Naive thymus-derived CD4-positive, alpha-beta T cell (primary cell): ENCODE data around the gene DRGX. TPM values are rescaled to one million over a fixed set of nuclear protein-coding genes. Genes with fewer than 3 reads are reported as not detected.

Experiments used
- ATAC-seq: fragments of 150-1000 bp; cut with Tn5 transposase; 2 replicates; pipeline ENCODE4 v1.10.0; 2021; ENCODE audit warnings: mild to moderate bottlenecking, moderate library complexity
- CTCF ChIA-PET: fragments of 350-600 bp; sonication (Branson Sonifier 250); formaldehyde crosslinking; loops from one replicate; lab custom pipeline; 2021; ENCODE audit warnings: antibody characterized with exemption; lab: Charles Lee
- POLR2A ChIA-PET: fragments of 350-600 bp; sonication (Branson Sonifier 250); formaldehyde crosslinking; loops from one replicate; lab custom pipeline; 2021; ENCODE audit warnings: antibody characterized with exemption, inconsistent platforms; lab: Charles Lee
- DNase-seq, 9 donors: peaks; one replicate each; pipeline versions ENCODE4 v3.0.0 to v3.0.0-alpha.2; 2020 to 2022; ENCODE audit warnings: mixed read lengths in 1 of 9
- H3K27ac ChIP-seq: one replicate; pipeline ENCODE4 v1.7.0; 2013; ENCODE audit warnings: mild to moderate bottlenecking, low read depth, low read length, moderate library complexity
- H3K27me3 ChIP-seq, 2 donors: one replicate each; pipeline ENCODE4 v1.7.0; 2013; ENCODE audit warnings: low read length in 2 of 2, mild to moderate bottlenecking in 2 of 2, moderate library complexity in 2 of 2; ENCODE audit not compliant: control insufficient read depth in 2 of 2, insufficient read depth in 2 of 2
- H3K36me3 ChIP-seq, 3 experiments: 1 replicate in 2 of 3; 2 replicates in 1 of 3; pipeline ENCODE4 v1.7.0; 2013; ENCODE audit warnings: low read length in 3 of 3, mild to moderate bottlenecking in 3 of 3, moderate library complexity in 1 of 3; ENCODE audit not compliant: insufficient read depth in 3 of 3, control insufficient read depth in 2 of 3
- H3K4me1 ChIP-seq, 2 donors: one replicate each; pipeline ENCODE4 v1.7.0; 2013; ENCODE audit warnings: low read length in 2 of 2, mild to moderate bottlenecking in 2 of 2, moderate library complexity in 1 of 2; ENCODE audit not compliant: control insufficient read depth in 2 of 2, insufficient read depth in 2 of 2
- H3K4me3 ChIP-seq: 2 replicates; pipeline ENCODE4 v1.7.0; 2013; ENCODE audit warnings: mild to moderate bottlenecking, low read length
- H3K9me3 ChIP-seq, 3 experiments: 1 replicate in 2 of 3; 2 replicates in 1 of 3; pipeline ENCODE4 v1.7.0; 2013; ENCODE audit warnings: low read length in 3 of 3; ENCODE audit not compliant: control insufficient read depth in 2 of 3
- H3K27ac Mint-ChIP-seq, 9 donors: one replicate each; pipeline ENCODE4 v1.8.0; 2020 to 2022; ENCODE audit warnings: mixed read lengths in 9 of 9, mild to moderate bottlenecking in 8 of 9, moderate library complexity in 5 of 9, inconsistent platforms in 2 of 9
- H3K27me3 Mint-ChIP-seq, 5 donors: one replicate each; pipeline ENCODE4 v1.8.0; 2021 to 2022; ENCODE audit warnings: mixed read lengths in 5 of 5, mild to moderate bottlenecking in 1 of 5
- H3K36me3 Mint-ChIP-seq, 5 donors: one replicate each; pipeline ENCODE4 v1.8.0; 2020 to 2022; ENCODE audit warnings: mixed read lengths in 5 of 5, mild to moderate bottlenecking in 3 of 5, inconsistent platforms in 1 of 5
- H3K4me1 Mint-ChIP-seq, 7 donors: one replicate each; pipeline ENCODE4 v1.8.0; 2020 to 2022; ENCODE audit warnings: mixed read lengths in 7 of 7, mild to moderate bottlenecking in 3 of 7, inconsistent platforms in 1 of 7
- H3K4me3 Mint-ChIP-seq, 10 donors: one replicate each; pipeline ENCODE4 v1.8.0; 2020 to 2022; ENCODE audit warnings: mild to moderate bottlenecking in 10 of 10, mixed read lengths in 10 of 10, moderate library complexity in 6 of 10, inconsistent platforms in 2 of 10
- H3K9me3 Mint-ChIP-seq, 11 donors: one replicate each; pipeline ENCODE4 v1.8.0; 2020 to 2022; ENCODE audit warnings: mixed read lengths in 11 of 11, mild to moderate bottlenecking in 4 of 11, inconsistent platforms in 1 of 11, moderate library complexity in 1 of 11
- intact Hi-C, 2 donors: fragments of 100-400 bp; cut with micrococcal nuclease; formaldehyde crosslinking; loops; one replicate each; pipeline ENCODE4 v1.15.1; 2023
- polyA plus RNA-seq, 2 donors: library from polyadenylated mRNA; unstranded; fragments of 300-500 nt; fragmentation: Illumina TruSeq; gene quantifications; one replicate each; pipeline ENCODE4 v1.2.3, GENCODE V29; 2021
- total RNA-seq, 6 experiments: library from RNA in 5 of 6; stranded (reverse) in 5 of 6; gene quantifications; 1 replicate in 5 of 6; 2 replicates in 1 of 6; pipeline ENCODE4 v1.2.3 and lab custom pipeline; 2021 to 2026

DRGX gene
- total and polyA plus RNA-seq, 7 experiments from 2014 or later, result not detected

DNA sequence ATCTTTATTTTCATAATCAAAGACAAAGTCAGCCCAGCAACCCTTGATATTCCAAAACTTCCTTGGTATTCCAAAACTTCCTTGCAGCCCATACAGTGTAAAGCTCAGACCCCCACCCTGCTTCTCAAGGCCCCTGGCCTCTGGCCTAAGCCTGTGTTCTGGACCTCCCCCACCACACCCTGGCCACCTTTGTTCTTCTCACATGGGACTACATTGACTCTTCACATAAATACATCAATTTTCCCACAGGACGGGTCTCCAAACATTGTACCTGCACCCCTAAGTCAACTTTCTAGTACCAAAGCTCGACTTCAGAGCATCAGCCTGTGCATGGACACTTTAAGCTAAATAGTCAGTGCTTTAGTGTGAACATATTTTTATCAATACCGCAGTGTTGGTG lies 40.7 kb downstream of the DRGX start:
- Mint-ChIP-seq H3K9me3 (peaks cover 2 to 16% (median 3%) of the 10 kb centered on the region in 11 donors), H3K4me3 (no peak overlapping the region), H3K36me3 (peaks cover 0 to 4% (median 0%) of the 10 kb centered on the region in 5 donors), H3K27ac (no peak overlapping the region), H3K4me1 (peaks cover 0 to 3% (median 0%) of the 10 kb centered on the region in 7 donors), H3K27me3 (peaks cover 0 to 28% (median 6%) of the 10 kb centered on the region in 5 donors)
- Histone ChIP-seq H3K4me3 (no peak overlapping the region), H3K9me3 (peaks cover 0 to 3% (median 0%) of the 10 kb centered on the region in 3 experiments), H3K27me3 (no peaks in the 10 kb centered on the region), H3K36me3 (no peaks in the 10 kb centered on the region), H3K4me1 (no peaks in the 10 kb centered on the region), H3K27ac (no peak overlapping the region)
- POLR2A ChIA-PET, result no interaction called here
- DNase-seq (no peak), ATAC-seq (no peak)
- intact Hi-C loops, result no loop called here
- CTCF ChIA-PET, result no interaction called here

DNA sequence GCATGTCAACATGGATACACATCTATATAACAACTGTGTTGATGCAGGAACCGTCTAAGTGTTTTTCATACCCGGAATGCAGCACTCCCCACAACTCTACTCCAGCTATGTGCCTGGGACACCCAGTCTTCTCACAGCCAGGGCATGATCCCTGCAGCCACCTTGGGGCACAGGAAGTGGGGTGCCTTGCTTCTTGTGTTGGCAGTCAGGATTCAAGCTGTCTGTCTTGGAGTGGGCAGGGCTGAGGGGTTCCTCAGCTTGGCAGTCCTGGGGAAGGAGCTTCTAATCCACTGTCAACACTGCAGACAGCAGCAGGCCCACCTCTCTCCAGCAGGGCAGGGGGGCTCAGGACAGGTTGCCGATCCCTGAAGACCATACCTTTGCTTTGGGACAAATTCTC lies 41.3 kb downstream of the DRGX start:
- Mint-ChIP-seq H3K4me1 (peaks cover 0 to 1% (median 0%) of the 10 kb centered on the region in 7 donors), H3K27me3 (peaks cover 0 to 31% (median 6%) of the 10 kb centered on the region in 5 donors), H3K27ac (no peak overlapping the region), H3K9me3 (peaks cover 3 to 20% (median 7%) of the 10 kb centered on the region in 11 donors), H3K36me3 (peaks cover 0 to 7% (median 0%) of the 10 kb centered on the region in 5 donors), H3K4me3 (no peak overlapping the region)
- POLR2A ChIA-PET, result no interaction called here
- no peaks in the 10 kb centered on the region for H3K36me3 ChIP-seq
- no peaks in the 10 kb centered on the region for H3K4me1 ChIP-seq
- no peak overlapping the region for H3K27ac ChIP-seq
- H3K9me3 ChIP-seq, result peaks cover 0 to 10% (median 0%) of the 10 kb centered on the region in 3 experiments
- CTCF ChIA-PET, result no interaction called here
- H3K4me3 ChIP-seq, result no peak overlapping the region
- intact Hi-C loops, result no loop called here
- H3K27me3 ChIP-seq, result no peaks in the 10 kb centered on the region
- no peak for DNase-seq
- ATAC-seq, result no peak

DNA sequence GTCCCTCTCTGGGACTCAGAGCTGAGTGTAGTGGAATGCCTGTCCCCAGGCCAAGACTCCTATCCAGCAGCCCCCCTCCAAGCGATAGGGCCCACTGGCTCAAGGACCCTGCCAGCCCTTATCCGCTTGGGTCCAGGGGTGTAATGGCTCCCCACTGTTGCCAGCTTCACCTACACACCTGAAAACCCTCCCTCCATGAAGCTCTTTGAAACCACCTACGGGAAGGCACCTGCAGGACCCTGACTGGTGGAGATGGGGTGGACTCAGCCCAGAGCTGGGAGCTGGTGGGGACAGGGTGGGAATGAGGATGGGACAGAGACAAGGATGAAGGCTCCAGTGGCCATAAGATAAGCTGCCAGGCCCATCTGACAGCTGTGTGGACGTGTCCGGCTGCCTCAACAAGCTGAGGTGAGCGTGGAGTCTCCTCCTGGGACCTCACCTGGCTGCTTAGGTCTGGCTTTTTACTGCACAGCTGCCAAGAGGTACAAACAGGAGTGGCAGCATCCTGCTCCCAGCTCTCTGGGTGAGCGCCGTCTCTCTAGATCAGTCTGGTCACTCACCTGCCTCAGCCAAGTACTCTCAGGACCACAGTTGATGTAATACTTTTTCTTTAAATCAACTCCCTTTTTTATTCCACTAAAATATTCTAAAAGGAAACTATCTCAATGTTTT lies 41.9 kb downstream of the DRGX start:
- H3K4me1 Mint-ChIP-seq, result no peaks in the 10 kb centered on the region
- peaks cover 3 to 22% (median 9%) of the 10 kb centered on the region in 11 donors for H3K9me3 Mint-ChIP-seq
- Histone ChIP-seq H3K4me3 (no peak overlapping the region), H3K27ac (no peak overlapping the region), H3K9me3 (peaks cover 0 to 12% (median 0%) of the 10 kb centered on the region in 3 experiments), H3K36me3 (no peaks in the 10 kb centered on the region), H3K27me3 (no peaks in the 10 kb centered on the region), H3K4me1 (no peaks in the 10 kb centered on the region)
- no peak overlapping the region for H3K27ac Mint-ChIP-seq
- H3K36me3 Mint-ChIP-seq, result peaks cover 0 to 7% (median 0%) of the 10 kb centered on the region in 5 donors
- ChIA-PET POLR2A (no interaction called here), CTCF (no interaction called here)
- intact Hi-C loops, result no loop called here
- no peak for ATAC-seq
- no peak overlapping the region for H3K4me3 Mint-ChIP-seq
- H3K27me3 Mint-ChIP-seq, result peaks cover 0 to 31% (median 6%) of the 10 kb centered on the region in 5 donors
- DNase-seq, result no peak

DNA sequence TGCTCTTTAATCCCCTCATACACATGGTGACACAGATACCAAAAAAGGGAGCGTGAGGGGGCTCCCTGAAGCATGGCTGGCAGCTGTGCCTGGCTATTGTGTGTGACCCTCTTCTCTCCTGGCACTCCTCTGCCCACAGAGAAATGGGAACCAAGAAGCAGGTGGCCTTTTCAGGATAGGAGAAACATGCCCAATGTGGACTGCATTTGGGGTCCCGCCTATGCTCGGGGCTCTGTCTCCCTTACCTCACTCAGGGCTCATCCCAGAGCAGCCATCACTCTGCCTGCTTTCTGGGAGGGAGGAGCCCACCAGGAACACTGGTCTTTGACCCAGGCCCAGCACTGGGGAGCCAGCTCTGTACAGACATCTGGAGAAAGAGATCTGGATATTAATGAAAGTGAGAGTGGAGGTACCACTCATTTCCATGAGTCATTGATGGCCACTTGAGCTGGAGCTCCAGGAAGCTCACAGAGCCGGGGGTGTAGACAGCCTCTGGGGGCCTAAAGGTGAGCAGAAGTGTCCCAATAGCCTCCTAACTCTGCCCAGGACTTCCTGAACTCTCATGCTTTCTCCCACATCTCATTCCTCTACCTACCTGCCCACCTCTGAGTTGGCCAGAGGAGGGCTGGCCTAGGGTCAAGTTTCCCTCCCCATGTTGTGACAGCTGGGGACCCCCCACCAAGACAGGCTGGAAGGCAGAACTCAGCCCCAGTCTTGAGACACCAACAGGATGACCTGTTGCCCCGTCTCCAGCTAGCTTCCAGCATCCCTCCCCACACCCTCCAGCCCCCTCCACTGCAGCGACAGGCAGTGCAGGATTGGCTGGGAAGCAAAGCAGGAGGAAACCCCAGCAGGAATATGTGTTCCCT lies 42.6 kb downstream of the DRGX start:
- H3K27ac ChIP-seq, result no peak overlapping the region
- H3K36me3 ChIP-seq, result no peaks in the 10 kb centered on the region
- ATAC-seq (no peak), DNase-seq (no peak)
- H3K9me3 ChIP-seq, result peaks cover 0 to 12% (median 0%) of the 10 kb centered on the region in 3 experiments
- Mint-ChIP-seq H3K4me1 (no peaks in the 10 kb centered on the region), H3K27me3 (peaks cover 0 to 31% (median 8%) of the 10 kb centered on the region in 5 donors), H3K27ac (no peak overlapping the region), H3K9me3 (peaks cover 3 to 22% (median 11%) of the 10 kb centered on the region in 11 donors), H3K4me3 (no peak overlapping the region), H3K36me3 (peaks cover 0 to 7% (median 0%) of the 10 kb centered on the region in 5 donors)
- H3K27me3 ChIP-seq, result no peaks in the 10 kb centered on the region
- H3K4me3 ChIP-seq, result no peak overlapping the region
- ChIA-PET POLR2A (no interaction called here), CTCF (no interaction called here)
- intact Hi-C loops, result no loop called here
- no peaks in the 10 kb centered on the region for H3K4me1 ChIP-seq

DNA sequence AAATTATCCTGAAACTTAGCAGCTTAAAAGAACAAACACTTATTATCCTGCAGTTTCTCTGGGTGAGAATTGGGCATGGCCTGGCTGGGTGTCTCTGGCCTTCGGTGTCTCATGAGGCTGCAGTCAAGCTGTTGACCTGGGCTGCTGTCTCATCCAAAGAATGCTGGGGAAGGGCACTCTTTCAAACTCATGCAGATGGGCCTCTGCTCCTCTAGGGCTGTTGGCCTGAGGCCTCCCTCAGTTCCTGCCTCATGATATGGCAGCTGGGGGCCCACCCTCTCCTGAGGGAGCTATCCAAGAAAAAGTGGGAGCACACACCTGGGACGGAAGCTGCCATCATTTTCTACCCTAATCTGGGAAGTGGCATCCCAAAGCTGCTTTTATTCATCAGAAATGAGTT lies 43.6 kb downstream of the DRGX start:
- intact Hi-C loops, result no loop called here
- peaks cover 0 to 12% (median 0%) of the 10 kb centered on the region in 3 experiments for H3K9me3 ChIP-seq
- no peak overlapping the region for H3K27ac ChIP-seq
- Mint-ChIP-seq H3K4me3 (no peak overlapping the region), H3K27ac (no peak overlapping the region), H3K27me3 (peaks cover 0 to 31% (median 8%) of the 10 kb centered on the region in 5 donors), H3K36me3 (peaks cover 0 to 7% (median 0%) of the 10 kb centered on the region in 5 donors), H3K4me1 (no peaks in the 10 kb centered on the region), H3K9me3 (peaks cover 3 to 17% (median 10%) of the 10 kb centered on the region in 11 donors)
- H3K4me1 ChIP-seq, result no peaks in the 10 kb centered on the region
- POLR2A ChIA-PET, result no interaction called here
- CTCF ChIA-PET, result no interaction called here
- ATAC-seq (no peak), DNase-seq (no peak)
- H3K27me3 ChIP-seq, result no peaks in the 10 kb centered on the region
- no peaks in the 10 kb centered on the region for H3K36me3 ChIP-seq
- no peak overlapping the region for H3K4me3 ChIP-seq

DNA sequence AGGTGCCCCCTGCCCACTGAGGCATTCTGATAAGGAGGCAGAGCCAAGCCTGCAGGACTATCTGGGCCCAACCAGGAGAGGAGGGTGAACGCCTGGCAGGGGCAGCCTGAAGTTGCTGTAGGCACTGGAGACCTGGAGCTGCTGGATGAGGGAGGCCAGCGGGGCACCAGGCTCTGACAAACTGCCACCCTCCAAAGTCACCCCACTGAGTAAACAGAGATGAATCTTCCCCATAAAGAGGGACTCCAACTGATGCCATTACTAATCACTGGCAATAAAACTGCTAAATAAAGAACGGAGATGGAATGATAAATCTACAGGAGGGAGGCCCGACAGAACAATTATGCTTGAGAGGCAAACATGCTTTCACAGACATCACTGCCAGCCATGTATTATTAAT lies 44.2 kb downstream of the DRGX start:
- ATAC-seq, result no peak
- ChIA-PET CTCF (no interaction called here), POLR2A (no interaction called here)
- Mint-ChIP-seq H3K36me3 (peaks cover 0 to 7% (median 0%) of the 10 kb centered on the region in 5 donors), H3K9me3 (peaks cover 3 to 16% (median 10%) of the 10 kb centered on the region in 11 donors), H3K27me3 (peaks cover 0 to 31% (median 8%) of the 10 kb centered on the region in 5 donors), H3K4me1 (no peaks in the 10 kb centered on the region), H3K4me3 (no peak overlapping the region), H3K27ac (no peak overlapping the region)
- Histone ChIP-seq H3K36me3 (no peaks in the 10 kb centered on the region), H3K27me3 (no peaks in the 10 kb centered on the region), H3K9me3 (peaks cover 0 to 12% (median 0%) of the 10 kb centered on the region in 3 experiments), H3K4me1 (no peaks in the 10 kb centered on the region), H3K27ac (no peak overlapping the region), H3K4me3 (no peak overlapping the region)
- intact Hi-C loops, result no loop called here
- DNase-seq, result no peak
